Calu3 (cell line): ENCODE measurements around the gene LGALS12. TPM values are rescaled to one million over a fixed set of nuclear protein-coding genes. Genes with fewer than 3 reads are reported as not detected.
A peak's percentile ranks its signal among the peaks of the same experiment; 100 is the strongest.
"Not testable (repeated sequence)": the region's sequence is repeated elsewhere in the genome, so short reads cannot be mapped to it uniquely, and the experiment has no call there.

Source experiments
- BruUV-seq: library from RNA; stranded (reverse); fragments of 400-500 nt; replicated peaks from 2 replicates; lab custom pipeline; 2021; lab: Mats Ljungman, UMichigan
- CTCF ChIA-PET: fragments of 300-600 bp; sonication (Branson Sonifier 250); formaldehyde crosslinking; loops from one replicate; lab custom pipeline; 2022; ENCODE audit warnings: antibody characterized with exemption; lab: Charles Lee
- DNase-seq: peaks from one replicate; pipeline ENCODE4 v3.0.0; 2022
- H3K27ac Mint-ChIP-seq: one replicate; pipeline ENCODE4 v1.8.0; 2022; ENCODE audit warnings: mixed read lengths; ENCODE audit not compliant: unreplicated experiment
- H3K27me3 Mint-ChIP-seq: one replicate; pipeline ENCODE4 v1.8.0; 2022; ENCODE audit warnings: mixed read lengths; ENCODE audit not compliant: unreplicated experiment
- H3K36me3 Mint-ChIP-seq: one replicate; pipeline ENCODE4 v1.8.0; 2022; ENCODE audit warnings: mild to moderate bottlenecking, moderate library complexity, mixed read lengths; ENCODE audit not compliant: insufficient read depth, unreplicated experiment
- H3K4me1 Mint-ChIP-seq: one replicate; pipeline ENCODE4 v1.8.0; 2022; ENCODE audit warnings: mild to moderate bottlenecking, low read depth, mixed read lengths; ENCODE audit not compliant: unreplicated experiment
- H3K4me3 Mint-ChIP-seq: one replicate; pipeline ENCODE4 v1.8.0; 2022; ENCODE audit warnings: mild to moderate bottlenecking, low read depth, moderate library complexity, mixed read lengths; ENCODE audit not compliant: unreplicated experiment
- H3K9me3 Mint-ChIP-seq: one replicate; pipeline ENCODE4 v1.8.0; 2022; ENCODE audit warnings: low read depth, mixed read lengths; ENCODE audit not compliant: unreplicated experiment
- CTCF ChIP-seq: fragments of 200-600 bp; IDR thresholded peaks from one replicate; pipeline ENCODE4 v1.8.0; 2022; ENCODE audit warnings: antibody characterized with exemption; ENCODE audit not compliant: unreplicated experiment
- intact Hi-C: fragments of 100-400 bp; cut with micrococcal nuclease; formaldehyde crosslinking; loops from one replicate; pipeline ENCODE4 v1.10.0; 2022; ENCODE audit not compliant: unreplicated experiment
- total RNA-seq: library from RNA; stranded (reverse); gene quantifications from 2 replicates; pipeline ENCODE4 v1.2.3, GENCODE V29; 2022

Gene LGALS12
- total RNA-seq, 1 experiment from 2014 or later: not detected

- BruUV-seq: no TSS peak
- no peak for DNase-seq
- no peaks in the 10 kb centered on the region for H3K27me3 Mint-ChIP-seq
- no peaks in the 10 kb centered on the region for H3K4me1 Mint-ChIP-seq
- H3K36me3 Mint-ChIP-seq: peaks cover 2% of the 10 kb centered on the region
- H3K4me3 Mint-ChIP-seq: no peak overlapping the region
- intact Hi-C loops: no loop called here
- no peaks in the 10 kb centered on the region for H3K9me3 Mint-ChIP-seq
- no peak overlapping the region for H3K27ac Mint-ChIP-seq
- CTCF ChIA-PET: no interaction called here
- no peak for TF ChIP-seq CTCF
These were observed 37.8 kb downstream of the LGALS12 start for GRCh38 chr11:63543711-63544110.

GRCh38 chr11:63547061-63547460, 41.2 kb downstream of the LGALS12 start:
- H3K4me3 Mint-ChIP-seq: no peak overlapping the region
- intact Hi-C loops: no loop called here
- no peaks in the 10 kb centered on the region for H3K36me3 Mint-ChIP-seq
- H3K27ac Mint-ChIP-seq: peak overlapping the region; percentile 21
- H3K4me1 Mint-ChIP-seq: no peaks in the 10 kb centered on the region
- DNase-seq: no peak
- no peak for TF ChIP-seq CTCF
- H3K9me3 Mint-ChIP-seq: no peaks in the 10 kb centered on the region
- CTCF ChIA-PET: no interaction called here
- no TSS peak for BruUV-seq
- no peaks in the 10 kb centered on the region for H3K27me3 Mint-ChIP-seq

- DNase-seq: no peak
- TF ChIP-seq CTCF: no peak
- Mint-ChIP-seq H3K9me3 (no peaks in the 10 kb centered on the region), H3K27me3 (no peaks in the 10 kb centered on the region), H3K4me1 (peaks cover 8% of the 10 kb centered on the region), H3K27ac (no peak overlapping the region), H3K4me3 (no peak overlapping the region), H3K36me3 (peaks cover 4% of the 10 kb centered on the region)
- CTCF ChIA-PET: interaction anchor here (0.6 kb wide), 1 partner anchor 562 kb away, joined by 4 read pairs; no protein-coding TSS in a partner anchor
- intact Hi-C loops: no loop called here
- BruUV-seq: no TSS peak
These were observed 42.3 kb downstream of the LGALS12 start for GRCh38 chr11:63548178-63548577.

- CTCF ChIA-PET: interaction anchor here (0.6 kb wide), 2 partner anchors 735 to 822 kb away, joined by 3 to 4 read pairs; no protein-coding TSS in a partner anchor
- intact Hi-C loops: no loop called here
- Mint-ChIP-seq H3K4me3 (no peak overlapping the region), H3K36me3 (peaks cover 5% of the 10 kb centered on the region), H3K9me3 (no peaks in the 10 kb centered on the region), H3K4me1 (peaks cover 10% of the 10 kb centered on the region), H3K27me3 (no peaks in the 10 kb centered on the region), H3K27ac (no peak overlapping the region)
- no TSS peak for BruUV-seq
- no peak for DNase-seq
- TF ChIP-seq CTCF: no peak
These were observed 43.5 kb downstream of the LGALS12 start for GRCh38 chr11:63549411-63549810.

GRCh38 chr11:63550156-63550700, 44.3 kb downstream of the LGALS12 start:
- H3K4me1 Mint-ChIP-seq, H3K4me3 Mint-ChIP-seq, DNase-seq, CTCF ChIA-PET, H3K9me3 Mint-ChIP-seq, H3K27me3 Mint-ChIP-seq, BruUV-seq, H3K27ac Mint-ChIP-seq, H3K36me3 Mint-ChIP-seq, intact Hi-C loops: not testable (repeated sequence)
